Measurements from ENCODE around the gene TMEM178B.

TMEM178B gene

DNA sequence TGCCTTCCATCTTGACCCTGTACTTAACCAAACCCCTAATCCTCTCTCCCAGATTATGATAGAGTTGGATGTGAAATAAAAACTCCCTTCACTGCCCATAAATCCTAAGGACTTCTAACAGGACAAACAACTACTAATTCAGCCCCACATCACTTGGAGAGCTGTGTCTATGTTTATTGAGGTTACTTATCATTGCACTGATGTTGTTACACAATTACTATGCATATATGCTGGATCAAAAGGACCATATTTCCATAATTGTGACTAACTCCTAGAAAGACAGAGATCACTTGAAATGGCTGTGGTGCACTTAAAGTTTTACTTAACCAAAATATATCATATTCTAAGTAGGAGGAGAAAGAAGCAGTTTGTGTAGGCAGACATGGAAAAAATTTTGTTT is 332.5 kb downstream of the TMEM178B start:
- no peaks in the 10 kb centered on the region for H4K20me1 ChIP-seq (ENCODE audit: control insufficient read depth, insufficient read depth, low read depth, low read length)
- H3K9me2 ChIP-seq (replicated peaks; ENCODE audit: control insufficient read depth, low read length), result no peaks in the 10 kb centered on the region
- H3K4me1 ChIP-seq (ENCODE audit: control insufficient read depth, low read length), result no peaks in the 10 kb centered on the region
- H3F3A ChIP-seq (ENCODE audit: control insufficient read depth, insufficient read depth), result no peaks in the 10 kb centered on the region
- no peak overlapping the region for H3K4me3 ChIP-seq (ENCODE audit: low read length)
- H3K27ac ChIP-seq (ENCODE audit: low read depth, low read length), result no peak overlapping the region
- H3K4me2 ChIP-seq (ENCODE audit: low read length), result no peak overlapping the region
- H3K79me2 ChIP-seq (ENCODE audit: control insufficient read depth, low read length), result no peaks in the 10 kb centered on the region
- no peaks in the 10 kb centered on the region for H3K36me3 ChIP-seq (ENCODE audit: control insufficient read depth, low read length)
- no peaks in the 10 kb centered on the region for H3K9me3 ChIP-seq (ENCODE audit: control insufficient read depth, insufficient read depth, low read length)
- no peaks in the 10 kb centered on the region; the same call in 1 of the 2 replicates for H3K27me3 ChIP-seq (ENCODE audit: control insufficient read depth, low read length)
- no peak for TF ChIP-seq EZH2phosphoT487 (IDR thresholded peaks at IDR 0.05; ENCODE audit: borderline replicate concordance, low read length)
- no peak for TF ChIP-seq CTCF (IDR thresholded peaks at IDR 0.05; ENCODE audit: low read depth, low read length, poor library complexity, severe bottlenecking)

DNA sequence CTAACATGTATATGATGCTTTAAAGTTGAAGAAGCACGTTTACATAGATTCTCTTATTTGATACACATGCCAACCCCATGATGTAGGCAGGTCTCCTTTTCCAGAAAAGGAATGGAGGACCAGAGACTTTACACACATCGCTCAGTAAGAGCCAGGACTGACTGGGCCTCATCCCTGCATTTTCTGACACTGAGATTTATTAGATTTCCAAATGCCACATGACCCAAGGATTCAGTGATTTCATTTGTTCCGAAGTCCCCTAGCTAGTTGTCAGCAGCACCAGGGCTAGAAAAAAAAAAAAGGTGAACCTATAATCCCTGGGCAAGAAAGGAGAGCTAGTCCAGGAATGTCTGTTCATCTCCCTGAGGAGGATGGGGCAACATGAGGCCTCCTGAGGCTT is 334.0 kb downstream of the TMEM178B start:
- Histone ChIP-seq H3K79me2 (ENCODE audit: control insufficient read depth, low read length) (no peaks in the 10 kb centered on the region), H3K4me1 (ENCODE audit: control insufficient read depth, low read length) (no peaks in the 10 kb centered on the region), H3K9me2 (replicated peaks; ENCODE audit: control insufficient read depth, low read length) (no peaks in the 10 kb centered on the region), H3K27me3 (ENCODE audit: control insufficient read depth, low read length) (no peaks in the 10 kb centered on the region; the same call in 1 of the 2 replicates), H3K4me2 (ENCODE audit: low read length) (no peak overlapping the region), H3K27ac (ENCODE audit: low read depth, low read length) (no peak overlapping the region), H3K4me3 (ENCODE audit: low read length) (no peak overlapping the region), H3K36me3 (ENCODE audit: control insufficient read depth, low read length) (no peaks in the 10 kb centered on the region), H3F3A (ENCODE audit: control insufficient read depth, insufficient read depth) (no peaks in the 10 kb centered on the region), H3K9me3 (ENCODE audit: control insufficient read depth, insufficient read depth, low read length) (no peaks in the 10 kb centered on the region), H4K20me1 (ENCODE audit: control insufficient read depth, insufficient read depth, low read depth, low read length) (no peaks in the 10 kb centered on the region)
- TF ChIP-seq EZH2phosphoT487 (IDR thresholded peaks at IDR 0.05; ENCODE audit: borderline replicate concordance, low read length) (no peak), CTCF (IDR thresholded peaks at IDR 0.05; ENCODE audit: low read depth, low read length, poor library complexity, severe bottlenecking) (no peak)

GRCh38 chr7:141408440-141408839 is 334.6 kb downstream of the TMEM178B start:
- no peaks in the 10 kb centered on the region for H3K4me1 ChIP-seq (ENCODE audit: control insufficient read depth, low read length)
- H4K20me1 ChIP-seq (ENCODE audit: control insufficient read depth, insufficient read depth, low read depth, low read length), result no peaks in the 10 kb centered on the region
- H3K27me3 ChIP-seq (ENCODE audit: control insufficient read depth, low read length), result no peaks in the 10 kb centered on the region; the same call in 1 of the 2 replicates
- no peak overlapping the region for H3K4me3 ChIP-seq (ENCODE audit: low read length)
- no peaks in the 10 kb centered on the region for H3K9me2 ChIP-seq (replicated peaks; ENCODE audit: control insufficient read depth, low read length)
- H3K27ac ChIP-seq (ENCODE audit: low read depth, low read length), result no peak overlapping the region
- no peaks in the 10 kb centered on the region for H3K36me3 ChIP-seq (ENCODE audit: control insufficient read depth, low read length)
- H3F3A ChIP-seq (ENCODE audit: control insufficient read depth, insufficient read depth), result no peaks in the 10 kb centered on the region
- no peak overlapping the region for H3K4me2 ChIP-seq (ENCODE audit: low read length)
- TF ChIP-seq EZH2phosphoT487 (IDR thresholded peaks at IDR 0.05; ENCODE audit: borderline replicate concordance, low read length), result no peak
- no peak for TF ChIP-seq CTCF (IDR thresholded peaks at IDR 0.05; ENCODE audit: low read depth, low read length, poor library complexity, severe bottlenecking)
- H3K9me3 ChIP-seq (ENCODE audit: control insufficient read depth, insufficient read depth, low read length), result no peaks in the 10 kb centered on the region
- H3K79me2 ChIP-seq (ENCODE audit: control insufficient read depth, low read length), result no peaks in the 10 kb centered on the region

All from DOHH2 (cell line).